HepG2 (cell line): ENCODE data around the gene RAB15. TPM values are rescaled to one million over a fixed set of nuclear protein-coding genes. Genes with fewer than 3 reads are reported as not detected.

Experiments used
- ATAC-seq: fragments of 200-7000 bp; cut with Tn5 transposase; 3 replicates; pipeline ENCODE4 v1.9.1; 2020; ENCODE audit warnings: mild to moderate bottlenecking, moderate library complexity
- BruUV-seq: library from RNA; stranded (reverse); fragments of 400-500 nt; replicated peaks from 2 replicates; lab custom pipeline; 2021; lab: Mats Ljungman, UMichigan
- CTCF ChIA-PET: fragments of 300-600 bp; formaldehyde crosslinking; extraction: SDS; loops from one replicate; lab custom pipeline; 2021; ENCODE audit warnings: low total read pairs, inconsistent platforms, low intra/inter-chr PET ratio; lab: Yijun Ruan, JAX
- POLR2A ChIA-PET: fragments of 350-600 bp; sonication (Branson Sonifier 250); formaldehyde crosslinking; loops from one replicate; lab custom pipeline; 2020; ENCODE audit warnings: antibody characterized with exemption, inconsistent platforms; lab: Yijun Ruan, JAX
- DNase-seq: peaks from one replicate; pipeline ENCODE4 v3.0.0-alpha.2; 2015; ENCODE audit warnings: low spot score
- FAIRE-seq: peaks from 3 replicates; lab custom pipeline; 2011; peaks lifted over from hg19 to GRCh38; lab: Jason Lieb, UNC
- H2AFZ ChIP-seq: one replicate; pipeline ENCODE4 v1.6.1; 2011; ENCODE audit warnings: low read length, inconsistent platforms
- H3K27ac ChIP-seq: fragments of 300-600 bp; 3 replicates; pipeline ENCODE4 v1.8.0; 2011; ENCODE audit warnings: mixed run types, mild to moderate bottlenecking, mixed read lengths, low read length, inconsistent platforms; ENCODE audit not compliant: insufficient read depth; ENCODE audit errors: extremely low read length
- H3K27me3 ChIP-seq, 2 experiments: fragments of 200-600 bp in 1 of 2; 2 replicates in 1 of 2; 3 replicates in 1 of 2; pipeline versions ENCODE4 v1.6.0 to v1.8.0; 2011; ENCODE audit warnings: low read length in 2 of 2, mild to moderate bottlenecking in 2 of 2, moderate library complexity in 2 of 2, inconsistent platforms in 1 of 2; ENCODE audit not compliant: insufficient read depth in 2 of 2, control insufficient read depth in 1 of 2
- H3K36me3 ChIP-seq, 2 experiments: fragments of 200-600 bp in 1 of 2; replicated peaks in 1 of 2; 2 replicates in 1 of 2; 3 replicates in 1 of 2; pipeline versions ENCODE4 v1.5.1 to v1.8.0; 2011; ENCODE audit warnings: low read length in 2 of 2, inconsistent platforms in 1 of 2; ENCODE audit not compliant: insufficient read depth in 2 of 2, control insufficient read depth in 1 of 2
- H3K4me1 ChIP-seq: 2 replicates; pipeline ENCODE4 v1.5.1; 2012; ENCODE audit warnings: low read length, inconsistent platforms; ENCODE audit not compliant: insufficient read depth
- H3K4me2 ChIP-seq: 2 replicates; pipeline ENCODE4 v1.6.0; 2011; ENCODE audit warnings: low read depth, low read length, inconsistent platforms
- H3K4me3 ChIP-seq, 3 experiments: fragments of 200-600 bp in 1 of 3; sonication (generic), shearing (Covaris generic) in 1 of 3; replicated peaks in 1 of 3; 2 replicates each; pipeline ENCODE4 v1.5.1; 2011 to 2016; ENCODE audit warnings: low read length in 3 of 3, inconsistent platforms in 2 of 3, low read depth in 2 of 3, mild to moderate bottlenecking in 2 of 3, control low read depth in 1 of 3, mixed read lengths in 1 of 3; ENCODE audit not compliant: insufficient read depth in 1 of 3
- H3K79me2 ChIP-seq: one replicate; pipeline ENCODE4 v1.6.1; 2011; ENCODE audit warnings: low read length, inconsistent platforms; ENCODE audit not compliant: insufficient read depth
- H3K9ac ChIP-seq: 2 replicates; pipeline ENCODE4 v1.6.0; 2011; ENCODE audit warnings: mild to moderate bottlenecking, low read depth, low read length, inconsistent platforms; ENCODE audit not compliant: insufficient read depth
- H3K9me3 ChIP-seq: 2 replicates; pipeline ENCODE4 v1.5.1; 2012; ENCODE audit warnings: mild to moderate bottlenecking, low read length
- H4K20me1 ChIP-seq: 2 replicates; pipeline ENCODE4 v1.6.0; 2011; ENCODE audit warnings: inconsistent platforms, mild to moderate bottlenecking, low read length, moderate library complexity; ENCODE audit not compliant: insufficient read depth
- CTCF ChIP-seq: sonication (generic); formaldehyde crosslinking; IDR thresholded peaks from 2 replicates; pipeline ENCODE4 v1.5.0; 2020; ENCODE audit warnings: mild to moderate bottlenecking, missing genetic modification reagents, moderate library complexity
- ERF ChIP-seq: IDR thresholded peaks from 2 replicates; pipeline ENCODE4 v1.6.1; 2018; ENCODE audit warnings: missing biosample characterization, missing genetic modification reagents
- FLYWCH1 ChIP-seq: sonication (generic); formaldehyde crosslinking; IDR thresholded peaks from 2 replicates; pipeline ENCODE4 v1.8.1; 2023; ENCODE audit warnings: mild to moderate bottlenecking, missing genetic modification reagents
- FOXA1 ChIP-seq, 2 experiments: fragments of 450-650 bp in 1 of 2; sonication (generic) in 1 of 2; formaldehyde crosslinking in 1 of 2; IDR thresholded peaks; 2 replicates each; pipeline versions ENCODE4 v1.4.0 to v1.6.1; 2016 to 2020; ENCODE audit warnings: missing genetic modification reagents in 1 of 2
- GMEB2 ChIP-seq: IDR thresholded peaks from 2 replicates; pipeline ENCODE4 v1.6.1; 2016; ENCODE audit warnings: missing biosample characterization, missing genetic modification reagents, low read depth
- PREB ChIP-seq: sonication (generic); formaldehyde crosslinking; IDR thresholded peaks from 2 replicates; pipeline ENCODE4 v1.4.0; 2020; ENCODE audit warnings: missing genetic modification reagents
- ZNF292 ChIP-seq: sonication (generic); formaldehyde crosslinking; IDR thresholded peaks from 2 replicates; pipeline ENCODE4 v1.8.1; 2022; ENCODE audit warnings: mild to moderate bottlenecking, low read depth, missing genetic modification reagents, borderline replicate concordance
- ZNF589 ChIP-seq: sonication (generic); formaldehyde crosslinking; conservative IDR thresholded peaks from 2 replicates; pipeline ENCODE4 v1.8.0; 2022; ENCODE audit warnings: mild to moderate bottlenecking, moderate library complexity, missing genetic modification reagents
- ZNF605 ChIP-seq: sonication (generic); formaldehyde crosslinking; IDR thresholded peaks from 2 replicates; pipeline ENCODE4 v1.8.0; 2022; ENCODE audit warnings: mild to moderate bottlenecking, missing genetic modification reagents
- WGBS: methylation state at CpG from one replicate; pipeline ENCODE4 v1.1.6; 2017; ENCODE audit warnings: low lambda C conversion rate; 5-methylcytosine and 5-hydroxymethylcytosine counted together
- in situ Hi-C: cut with HindIII; loops from 2 replicates; pipeline ENCODE4 v1.10.0; 2017; ENCODE audit warnings: low pct_unique_long_range_greater_than_20kb; ENCODE audit not compliant: extremely low pct_ligation_motif_present
- intact Hi-C: fragments of 100-400 bp; cut with micrococcal nuclease; formaldehyde crosslinking; loops from one replicate; pipeline ENCODE4 v1.10.0; 2022; ENCODE audit not compliant: unreplicated experiment
- polyA plus RNA-seq, 8 experiments: library from polyadenylated mRNA; depleted of rRNA in 3 of 8; stranded (reverse) in 7 of 8; unstranded in 1 of 8; fragments of >200 nt; fragmentation: Illumina TruSeq in 4 of 8; extraction: Trizol in 4 of 8; gene quantifications; 2 replicates each; pipeline versions ENCODE4 v1.2.1 to v1.2.3, GENCODE V29; 2011 to 2016; ENCODE audit warnings: low read depth in 4 of 8, missing spikeins in 1 of 8, mixed read lengths in 1 of 8; ENCODE audit not compliant: insufficient read depth in 1 of 8
- total RNA-seq, 5 experiments: library from RNA; depleted of rRNA; stranded (reverse); fragments of >200 nt; fragmentation: Illumina TruSeq; extraction: Trizol; gene quantifications; 2 replicates each; pipeline ENCODE4 v1.2.3, GENCODE V29; 2016; ENCODE audit warnings: low read depth in 1 of 5

RAB15 gene
- total and polyA plus RNA-seq, 2 of the 13 experiments (the other 11 are each of a cell fraction or from before 2014, with no cell fraction given): 7.4 to 18.5 TPM

- in situ Hi-C loops (no loop called here), intact Hi-C loops (no loop called here)
- Histone ChIP-seq H3K4me1 (peaks cover 39% of the 10 kb centered on the region), H3K27ac (no peak overlapping the region), H3K4me3 (no peak overlapping the region), H3K4me2 (no peak overlapping the region), H2AFZ (no peak overlapping the region), H3K27me3 (no peaks in the 10 kb centered on the region), H3K9ac (no peak overlapping the region), H3K79me2 (peaks cover 53% of the 10 kb centered on the region), H3K36me3 (peaks cover 0 to 3% of the 10 kb centered on the region in 2 experiments; a peak in 1 of 5 replicates), H3K9me3 (no peaks in the 10 kb centered on the region), H4K20me1 (no peaks in the 10 kb centered on the region)
- no peak for FAIRE-seq
- ChIA-PET POLR2A (interaction anchor here (3.6 kb wide), 1 partner anchor 10 kb away, joined by 9 read pairs; the partner anchor contains the start of gene FNTB), CTCF (no interaction called here)
- BruUV-seq: no TSS peak
- no peak for DNase-seq
- TF ChIP-seq GMEB2 (no peak), ZNF292 (CRISPR knock-in tag) (no peak), CTCF (no peak), FLYWCH1 (CRISPR knock-in tag) (no peak), ZNF605 (CRISPR knock-in tag) (no peak), ZNF589 (CRISPR knock-in tag) (no peak), FOXA1 (IDR thresholded peaks at IDR 0.05) (no peak), FOXA1 (CRISPR knock-in tag; IDR thresholded peaks at IDR 0.05) (no peak), ERF (CRISPR knock-in tag) (no peak), PREB (CRISPR knock-in tag) (no peak)
- 95% methylated on average over 7 of the region's 7 CpGs for WGBS
- ATAC-seq: no peak
Observed at GRCh38 chr14:64997108-64997794, 25.1 kb upstream of the RAB15 start.
